Mesenchymal stem cell (in vitro differentiated cells and primary cell): Measurements from ENCODE around the gene C1orf210.

Experiments
- DNase-seq: peaks from one replicate; pipeline ENCODE4 v3.0.0-alpha.2; 2013
- H2AFZ ChIP-seq: one replicate; pipeline ENCODE4 v1.6.1; 2013; ENCODE audit warnings: low read depth, mild to moderate bottlenecking, control low read depth, inconsistent platforms, low read length, moderate library complexity
- H2AK5ac ChIP-seq: 2 replicates; pipeline ENCODE4 v1.6.1; 2013; ENCODE audit warnings: low read length, moderate library complexity, mild to moderate bottlenecking, inconsistent platforms; ENCODE audit not compliant: severe bottlenecking
- H2BK120ac ChIP-seq: one replicate; pipeline ENCODE4 v1.6.1; 2013; ENCODE audit warnings: low read depth, mild to moderate bottlenecking, inconsistent platforms, low read length, moderate library complexity
- H2BK12ac ChIP-seq, 2 experiments: one replicate each; pipeline ENCODE4 v1.6.1; 2013; ENCODE audit warnings: inconsistent platforms in 2 of 2, low read length in 2 of 2, mild to moderate bottlenecking in 2 of 2, moderate library complexity in 2 of 2, control low read depth in 1 of 2
- H2BK15ac ChIP-seq: one replicate; pipeline ENCODE4 v1.6.1; 2013; ENCODE audit warnings: mild to moderate bottlenecking, low read depth, inconsistent platforms; ENCODE audit not compliant: poor library complexity, severe bottlenecking
- H2BK5ac ChIP-seq: 2 replicates; pipeline ENCODE4 v1.6.1; 2013; ENCODE audit warnings: low read depth, mild to moderate bottlenecking, low read length, control low read depth, inconsistent platforms; ENCODE audit not compliant: poor library complexity, severe bottlenecking
- H3K14ac ChIP-seq, 2 experiments: one replicate each; pipeline ENCODE4 v1.6.1; 2013; ENCODE audit warnings: inconsistent platforms in 2 of 2, low read length in 2 of 2, control low read depth in 1 of 2, mild to moderate bottlenecking in 1 of 2, moderate library complexity in 1 of 2
- H3K18ac ChIP-seq, 2 experiments: one replicate each; pipeline ENCODE4 v1.6.1; 2013; ENCODE audit warnings: inconsistent platforms in 2 of 2, low read length in 2 of 2, control low read depth in 1 of 2, low read depth in 1 of 2, mild to moderate bottlenecking in 1 of 2
- H3K23ac ChIP-seq, 2 experiments: one replicate each; pipeline ENCODE4 v1.6.1; 2013; ENCODE audit warnings: inconsistent platforms in 2 of 2, low read length in 2 of 2, mild to moderate bottlenecking in 2 of 2, moderate library complexity in 2 of 2, control low read depth in 1 of 2
- H3K27ac ChIP-seq: 2 replicates; pipeline ENCODE4 v1.5.1; 2013; ENCODE audit warnings: mild to moderate bottlenecking, moderate library complexity, low read length, control low read depth, inconsistent platforms; ENCODE audit not compliant: poor library complexity, severe bottlenecking
- H3K27me3 ChIP-seq, 2 experiments: 2 replicates each; pipeline versions ENCODE4 v1.6.1 to v1.7.0; 2013; ENCODE audit warnings: low read length in 2 of 2, mild to moderate bottlenecking in 2 of 2, moderate library complexity in 2 of 2, control low read depth in 1 of 2, inconsistent platforms in 1 of 2; ENCODE audit not compliant: control insufficient read depth in 1 of 2, insufficient read depth in 1 of 2
- H3K36me3 ChIP-seq, 2 experiments: 2 replicates each; pipeline versions ENCODE4 v1.6.1 to v1.7.0; 2013; ENCODE audit warnings: low read length in 2 of 2, control low read depth in 1 of 2, inconsistent platforms in 1 of 2, low read depth in 1 of 2, mild to moderate bottlenecking in 1 of 2; ENCODE audit not compliant: insufficient read depth in 2 of 2, control insufficient read depth in 1 of 2
- H3K4ac ChIP-seq, 2 experiments: one replicate each; pipeline ENCODE4 v1.6.1; 2013; ENCODE audit warnings: inconsistent platforms in 2 of 2, low read length in 2 of 2, mild to moderate bottlenecking in 2 of 2, moderate library complexity in 2 of 2, control low read depth in 1 of 2, low read depth in 1 of 2
- H3K4me1 ChIP-seq: 2 replicates; pipeline ENCODE4 v1.6.1; 2013; ENCODE audit warnings: low read depth, low read length, control low read depth; ENCODE audit not compliant: control insufficient read depth, insufficient read depth
- H3K4me2 ChIP-seq: 2 replicates; pipeline ENCODE4 v1.6.1; 2013; ENCODE audit warnings: low read length, mild to moderate bottlenecking, inconsistent platforms; ENCODE audit not compliant: poor library complexity, severe bottlenecking
- H3K4me3 ChIP-seq, 2 experiments: 2 replicates each; pipeline versions ENCODE4 v1.5.1 to v1.7.0; 2013; ENCODE audit warnings: low read length in 2 of 2, mild to moderate bottlenecking in 2 of 2, control low read depth in 1 of 2, low read depth in 1 of 2; ENCODE audit not compliant: insufficient read depth in 1 of 2
- H3K79me1 ChIP-seq: replicated peaks from 2 replicates; pipeline ENCODE4 v1.6.1; 2013; ENCODE audit warnings: mild to moderate bottlenecking, control low read depth, low read length, inconsistent platforms; ENCODE audit not compliant: poor library complexity, severe bottlenecking
- H3K9ac ChIP-seq: 2 replicates; pipeline ENCODE4 v1.7.0; 2013; ENCODE audit warnings: mild to moderate bottlenecking, low read length, moderate library complexity
- H3K9me3 ChIP-seq: 2 replicates; pipeline ENCODE4 v1.7.0; 2013; ENCODE audit warnings: mild to moderate bottlenecking, low read length; ENCODE audit not compliant: control insufficient read depth
- H4K8ac ChIP-seq: one replicate; pipeline ENCODE4 v1.6.1; 2013; ENCODE audit warnings: inconsistent platforms, mild to moderate bottlenecking, low read length, moderate library complexity
- H4K91ac ChIP-seq: one replicate; pipeline ENCODE4 v1.6.1; 2013; ENCODE audit warnings: mild to moderate bottlenecking, low read length, inconsistent platforms
- WGBS: methylation state at CpG from one replicate; pipeline ENCODE4 v1.1.7; 2013; ENCODE audit warnings: mixed read lengths; 5-methylcytosine and 5-hydroxymethylcytosine counted together

C1orf210 gene

DNA sequence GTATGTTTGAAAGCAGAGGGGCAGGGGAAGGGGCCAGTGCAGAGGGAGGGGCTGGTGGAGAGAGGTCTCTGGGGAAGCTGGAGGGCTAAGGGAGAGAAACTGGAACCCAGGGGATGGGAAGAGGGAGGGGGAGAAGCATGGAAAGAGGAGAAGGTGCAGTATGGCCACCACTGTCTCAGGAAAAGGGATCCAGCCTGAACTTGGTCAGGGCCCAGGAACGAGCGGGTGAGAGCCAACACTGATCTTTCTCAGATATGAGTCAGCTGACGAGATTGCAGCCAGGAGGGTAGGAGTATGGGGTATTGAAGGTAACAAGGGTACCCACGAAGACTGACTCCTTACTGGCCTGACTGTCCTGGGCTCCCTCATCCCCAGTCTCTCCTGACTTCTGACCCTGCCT is 33.5 kb upstream of the C1orf210 start:
- WGBS, result no CpG with 5 or more reads among the region's 4 CpGs

DNA sequence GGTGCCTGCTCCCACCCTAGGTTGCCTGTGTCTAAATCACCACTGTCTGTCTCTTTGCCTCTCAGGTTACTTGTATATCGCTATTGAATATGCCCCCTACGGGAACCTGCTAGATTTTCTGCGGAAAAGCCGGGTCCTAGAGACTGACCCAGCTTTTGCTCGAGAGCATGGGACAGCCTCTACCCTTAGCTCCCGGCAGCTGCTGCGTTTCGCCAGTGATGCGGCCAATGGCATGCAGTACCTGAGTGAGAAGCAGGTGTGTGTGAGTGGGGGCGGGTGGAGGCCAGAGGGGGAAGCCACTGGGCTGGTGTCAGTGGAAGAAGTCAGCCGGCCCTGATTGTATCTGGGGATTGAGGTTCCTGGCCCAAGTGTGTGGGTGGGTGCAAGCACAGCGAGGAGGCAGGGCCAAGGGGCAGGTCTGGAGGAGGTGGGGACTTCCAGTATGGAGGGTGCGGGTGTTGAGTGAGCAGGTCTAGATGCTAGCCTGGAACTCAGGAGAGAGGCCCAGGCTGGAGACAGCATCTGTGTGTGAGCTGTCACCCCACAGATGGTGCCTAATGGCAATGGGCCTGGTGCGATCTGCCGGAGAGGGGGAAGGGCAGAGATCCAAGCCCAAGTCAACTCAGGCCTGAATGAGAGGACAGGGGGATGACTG is 32.6 kb upstream of the C1orf210 start:
- Histone ChIP-seq H4K8ac (no peak overlapping the region), H3K4me1 (peaks cover 6% of the 10 kb centered on the region), H2BK120ac (no peak overlapping the region), H2AFZ (no peak overlapping the region), H2BK15ac (no peak overlapping the region), H3K4ac (no peak overlapping the region), H3K79me1 (no peaks in the 10 kb centered on the region), H3K27me3 (no peaks in the 10 kb centered on the region), H3K9me3 (no peaks in the 10 kb centered on the region), H3K27ac (no peak overlapping the region), H3K23ac (no peak overlapping the region), H3K14ac (no peak overlapping the region), H3K9ac (no peak overlapping the region), H2BK12ac (no peak overlapping the region), H3K4me2 (no peak overlapping the region), H2BK5ac (no peak overlapping the region), H3K4me3 (no peak overlapping the region), H3K36me3 (no peaks in the 10 kb centered on the region), H2AK5ac (no peak overlapping the region), H4K91ac (no peak overlapping the region), H3K18ac (no peak overlapping the region)
- DNase-seq, result no peak
- WGBS, result 91% methylated on average over 15 of the region's 15 CpGs

More for the DNA sequence above, 33.5 kb upstream of the C1orf210 start:
- no peak overlapping the region for H3K4me2 ChIP-seq
- no peak overlapping the region for H2BK5ac ChIP-seq
- H3K27ac ChIP-seq, result no peak overlapping the region
- H3K4ac ChIP-seq, result no peak overlapping the region
- no peak overlapping the region for H2BK12ac ChIP-seq
- H3K4me3 ChIP-seq, result no peak overlapping the region
- no peak overlapping the region for H2BK15ac ChIP-seq
- H3K27me3 ChIP-seq, result no peaks in the 10 kb centered on the region
- H4K8ac ChIP-seq, result no peak overlapping the region
- no peak overlapping the region for H3K23ac ChIP-seq
- no peak for DNase-seq
- H2AK5ac ChIP-seq, result no peak overlapping the region
- H2BK120ac ChIP-seq, result no peak overlapping the region
- H4K91ac ChIP-seq, result no peak overlapping the region
- no peak overlapping the region for H2AFZ ChIP-seq
- peaks cover 3% of the 10 kb centered on the region for H3K9me3 ChIP-seq
- no peak overlapping the region for H3K18ac ChIP-seq
- H3K14ac ChIP-seq, result no peak overlapping the region
- peaks cover 6% of the 10 kb centered on the region for H3K4me1 ChIP-seq
- no peak overlapping the region for H3K9ac ChIP-seq
- H3K36me3 ChIP-seq, result no peaks in the 10 kb centered on the region
- no peaks in the 10 kb centered on the region for H3K79me1 ChIP-seq

DNA sequence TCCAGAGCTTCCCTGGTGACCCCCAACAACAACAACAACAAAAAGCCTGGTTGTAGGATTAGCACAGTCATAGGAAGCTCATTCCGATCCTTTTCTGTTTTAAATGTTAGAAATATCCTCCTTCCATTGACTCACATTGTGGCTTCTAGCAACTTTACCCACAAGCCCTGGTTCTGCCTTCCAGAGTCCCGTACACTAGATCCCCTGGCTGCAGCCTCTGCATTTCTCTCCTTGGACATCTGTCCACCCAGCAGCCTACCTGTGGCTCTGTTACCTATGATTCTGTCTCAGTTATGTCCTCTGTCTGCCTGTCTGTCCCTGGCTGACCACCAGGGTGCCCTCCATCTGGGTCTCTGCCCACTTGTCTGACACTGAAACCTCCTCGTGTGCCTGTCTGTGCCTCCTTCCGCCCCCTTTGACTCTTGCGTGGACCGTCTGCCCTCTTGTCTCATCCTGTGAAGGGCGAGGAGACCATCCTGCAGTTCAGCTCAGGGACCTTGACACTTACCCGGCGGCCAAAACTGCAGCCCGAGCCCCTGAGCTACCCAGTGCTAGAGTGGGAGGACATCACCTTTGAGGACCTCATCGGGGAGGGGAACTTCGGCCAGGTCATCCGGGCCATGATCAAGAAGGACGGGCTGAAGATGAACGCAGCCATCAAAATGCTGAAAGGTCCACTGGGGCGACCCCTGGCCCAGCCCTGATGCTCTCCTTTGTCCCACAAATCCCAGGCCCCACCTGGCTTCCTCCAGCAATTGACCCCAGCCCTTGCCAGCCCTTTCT is 31.5 kb upstream of the C1orf210 start:
- Histone ChIP-seq H3K9me3 (no peaks in the 10 kb centered on the region), H2BK15ac (no peak overlapping the region), H3K4me1 (peaks cover 6% of the 10 kb centered on the region), H3K79me1 (no peaks in the 10 kb centered on the region), H4K91ac (no peak overlapping the region), H3K4me3 (no peak overlapping the region), H3K14ac (no peak overlapping the region), H3K36me3 (no peaks in the 10 kb centered on the region), H3K18ac (no peak overlapping the region), H3K27me3 (no peaks in the 10 kb centered on the region), H2BK5ac (no peak overlapping the region), H3K4ac (no peak overlapping the region), H2BK12ac (no peak overlapping the region), H2AK5ac (no peak overlapping the region), H3K27ac (no peak overlapping the region), H3K4me2 (no peak overlapping the region), H3K9ac (peak overlapping the region; percentile 37), H3K23ac (no peak overlapping the region), H2AFZ (no peak overlapping the region), H4K8ac (no peak overlapping the region), H2BK120ac (no peak overlapping the region)
- WGBS, result 93% methylated on average over 16 of the region's 16 CpGs
- DNase-seq, result no peak

DNA sequence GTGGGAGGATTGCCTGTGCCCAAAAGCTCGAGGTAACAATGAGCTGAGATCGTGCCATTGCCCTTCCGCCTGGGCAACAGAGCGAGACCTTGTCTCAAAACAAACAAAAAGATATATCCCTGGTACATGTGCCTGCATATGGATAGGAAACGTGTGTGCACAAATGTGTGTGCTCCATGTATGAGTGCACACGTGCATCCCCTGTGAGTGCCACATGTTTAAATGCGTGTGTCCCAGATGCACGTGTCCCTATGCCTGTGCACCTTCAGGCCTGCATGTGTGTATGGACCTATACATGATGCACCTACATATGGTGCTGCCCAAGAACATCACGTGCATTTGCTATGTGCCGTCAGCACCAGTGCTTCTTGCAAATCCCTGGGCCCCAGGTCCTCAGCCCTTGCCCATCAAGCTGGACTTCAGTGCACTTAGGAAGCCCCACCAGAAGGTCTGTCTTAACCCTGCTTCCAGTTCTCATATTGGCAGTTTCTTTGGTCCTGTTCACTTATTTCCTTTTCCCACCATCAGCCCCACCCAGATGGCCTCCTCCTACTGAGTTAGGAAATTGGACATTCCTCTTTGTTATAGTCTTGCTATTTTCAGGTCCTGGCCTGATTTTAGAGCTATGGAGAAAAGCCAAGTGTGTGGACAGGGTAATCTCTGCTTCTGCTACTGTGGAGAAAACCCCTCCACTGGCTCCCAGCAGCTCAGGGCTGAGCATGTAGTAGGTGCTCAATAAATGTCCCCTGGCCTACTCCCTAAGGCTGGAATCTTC is 30.8 kb upstream of the C1orf210 start:
- H2BK12ac ChIP-seq, result no peak overlapping the region
- no peak overlapping the region for H3K4me3 ChIP-seq
- H2AK5ac ChIP-seq, result no peak overlapping the region
- no peak overlapping the region for H2BK5ac ChIP-seq
- no peak overlapping the region for H2BK120ac ChIP-seq
- peak overlapping the region; percentile 37 for H3K9ac ChIP-seq
- no peak overlapping the region for H3K23ac ChIP-seq
- no peak overlapping the region for H4K91ac ChIP-seq
- H3K4me1 ChIP-seq, result peaks cover 3% of the 10 kb centered on the region
- no peak overlapping the region for H3K14ac ChIP-seq
- no peaks in the 10 kb centered on the region for H3K9me3 ChIP-seq
- H3K79me1 ChIP-seq, result no peaks in the 10 kb centered on the region
- DNase-seq, result no peak
- H3K4me2 ChIP-seq, result no peak overlapping the region
- H3K18ac ChIP-seq, result no peak overlapping the region
- H3K27ac ChIP-seq, result no peak overlapping the region
- H2AFZ ChIP-seq, result no peak overlapping the region
- H2BK15ac ChIP-seq, result no peak overlapping the region
- H3K27me3 ChIP-seq, result peaks cover 0 to 2% of the 10 kb centered on the region in 2 experiments
- no peak overlapping the region for H3K4ac ChIP-seq
- WGBS, result 93% methylated on average over 10 of the region's 10 CpGs
- no peaks in the 10 kb centered on the region for H3K36me3 ChIP-seq
- H4K8ac ChIP-seq, result no peak overlapping the region
